GM12892 (cell line): ENCODE measurements around the gene AGRN.

Source experiments
- DNase-seq: peaks from one replicate; pipeline ENCODE4 v3.0.0; 2011; ENCODE audit not compliant: insufficient read length
- FAIRE-seq: peaks from 2 replicates; lab custom pipeline; 2011; peaks lifted over from hg19 to GRCh38; lab: Jason Lieb, UNC
- POLR2A ChIP-seq: IDR thresholded peaks from 2 replicates; pipeline ENCODE4 v1.6.1; 2011; ENCODE audit warnings: low read depth, low read length, control low read depth
- POLR2AphosphoS5 ChIP-seq: IDR thresholded peaks from 2 replicates; pipeline ENCODE4 v1.6.1; 2011; ENCODE audit warnings: low read depth, low read length, control low read depth
- TAF1 ChIP-seq: IDR thresholded peaks from 2 replicates; pipeline ENCODE4 v1.6.1; 2011; ENCODE audit warnings: low read depth, mild to moderate bottlenecking, control low read depth, low read length, borderline replicate concordance

AGRN gene

DNA sequence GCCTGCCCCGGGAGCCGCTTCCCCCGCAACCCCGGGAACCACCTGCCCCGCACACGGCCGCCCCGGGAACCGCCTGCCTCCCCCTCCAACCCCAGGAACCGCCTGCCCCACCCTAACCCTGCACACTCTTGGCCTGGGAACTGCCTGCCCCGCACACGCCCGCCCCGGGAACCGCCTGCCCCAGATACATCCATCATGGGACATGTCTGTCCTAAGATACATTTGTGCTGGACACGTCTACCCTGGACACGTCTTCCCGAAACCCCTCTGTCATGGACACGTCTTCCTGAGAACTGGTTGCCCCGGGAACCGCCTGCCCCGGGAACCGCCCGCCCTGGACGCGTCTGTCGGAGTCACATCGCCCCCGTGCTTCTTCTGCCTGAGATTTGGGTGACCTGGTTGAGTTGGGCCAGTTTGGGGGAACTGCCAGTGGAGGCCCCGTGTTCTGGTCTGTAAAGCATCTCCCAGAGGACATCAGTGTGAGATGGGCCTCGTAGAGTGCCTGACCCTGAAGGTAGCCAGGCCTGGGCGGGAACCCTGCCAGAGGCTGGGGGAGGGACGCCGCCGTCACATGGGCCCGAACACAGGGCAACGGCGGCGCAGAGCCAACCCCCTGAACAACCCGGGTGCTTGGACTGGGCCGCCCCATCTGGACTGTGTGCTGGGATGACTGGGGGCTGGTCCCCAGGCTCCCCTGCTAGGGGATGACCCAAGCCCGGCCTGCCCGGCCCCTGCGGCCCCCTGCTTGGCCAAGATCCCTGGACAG is 41.7 kb upstream of the AGRN start:
- DNase-seq, result no peak
- no peak for FAIRE-seq
- TF ChIP-seq POLR2A (no peak), POLR2AphosphoS5 (no peak), TAF1 (no peak)

GRCh38 chr1:978835-979743 is 40.8 kb upstream of the AGRN start:
- DNase-seq, result no peak
- no peak for TF ChIP-seq POLR2A
- TF ChIP-seq POLR2AphosphoS5, result no peak
- TF ChIP-seq TAF1, result no peak
- FAIRE-seq, result no peak

DNA sequence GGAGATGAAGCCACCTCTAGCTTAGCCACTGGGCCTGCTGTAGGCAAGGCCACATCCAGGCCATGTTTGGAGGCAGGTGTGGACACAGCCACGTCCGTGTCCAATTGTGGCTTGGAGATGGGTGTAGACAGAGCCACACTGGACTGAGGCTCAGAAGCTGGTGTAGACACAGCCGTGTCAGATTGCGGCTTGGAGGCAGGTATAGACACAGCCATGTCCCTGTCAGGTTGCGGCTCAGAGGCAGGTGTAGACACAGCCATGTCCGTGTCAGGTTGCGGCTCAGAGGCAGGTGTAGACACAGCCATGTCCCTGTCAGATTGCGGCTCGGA is 40.2 kb upstream of the AGRN start:
- DNase-seq (no peak), FAIRE-seq (no peak)
- no peak for TF ChIP-seq POLR2AphosphoS5
- no peak for TF ChIP-seq TAF1
- no peak for TF ChIP-seq POLR2A

DNA sequence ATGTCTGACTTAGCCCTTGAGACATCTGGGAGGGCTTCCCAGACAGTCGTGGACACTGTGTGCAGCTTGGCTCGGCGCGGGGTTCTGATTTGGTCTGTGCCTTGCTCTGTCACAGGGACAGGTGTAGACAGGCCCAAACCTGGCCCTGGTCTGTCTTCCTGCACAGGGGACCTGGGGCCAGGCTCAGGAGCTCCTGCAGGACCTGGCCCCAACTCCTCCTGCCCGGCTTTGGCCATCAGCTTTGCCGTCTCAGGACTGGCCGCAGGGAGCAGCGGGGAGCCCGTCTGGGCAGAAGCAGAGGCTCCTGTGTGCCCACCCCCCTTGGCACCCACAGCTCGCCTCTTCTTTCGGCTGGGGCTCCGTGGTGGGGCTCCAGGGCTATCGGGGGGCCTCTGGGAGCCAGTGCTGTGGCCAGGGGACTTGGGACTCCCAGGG is 39.8 kb upstream of the AGRN start:
- no peak for TF ChIP-seq TAF1
- TF ChIP-seq POLR2A, result no peak
- TF ChIP-seq POLR2AphosphoS5, result no peak
- FAIRE-seq, result no peak
- DNase-seq, result no peak

DNA sequence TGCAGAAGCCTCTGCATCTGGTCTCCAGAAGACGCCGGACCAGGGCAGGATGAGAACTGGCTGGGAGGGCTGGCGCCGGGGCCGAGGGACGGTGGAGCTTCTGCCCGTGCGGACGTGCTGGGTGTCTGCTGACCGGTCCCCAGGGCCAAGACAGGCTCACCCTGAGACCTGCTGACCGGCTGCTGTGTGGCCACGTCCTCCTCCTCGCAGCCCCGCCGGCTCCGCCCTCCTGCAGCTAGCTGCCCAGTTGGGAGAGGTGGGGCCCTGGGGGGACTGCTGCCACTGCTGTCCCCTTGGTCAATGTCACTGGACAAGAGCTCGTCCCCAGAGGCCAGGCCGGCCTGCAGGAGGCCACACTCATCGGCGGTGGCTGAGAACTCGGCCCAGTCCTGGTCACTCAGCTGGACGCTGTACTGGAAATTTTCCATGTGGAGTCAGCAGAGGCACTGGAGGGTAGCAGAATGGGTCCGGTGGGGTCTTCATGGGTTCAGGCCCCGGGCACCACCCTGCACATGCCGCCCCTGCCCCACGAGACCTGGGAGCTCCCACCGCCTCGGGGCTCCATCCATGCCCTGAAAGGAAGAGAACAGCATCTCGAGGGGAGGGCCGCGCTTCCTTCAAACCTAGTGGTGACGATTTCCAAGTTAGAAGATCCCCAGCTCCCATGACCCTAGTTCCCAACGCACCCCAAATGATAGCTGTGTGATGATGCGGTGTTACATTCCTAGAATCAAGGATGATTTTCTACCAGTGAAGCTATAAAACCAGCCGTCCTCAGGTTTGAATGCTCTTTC is 39.1 kb upstream of the AGRN start:
- FAIRE-seq (no peak), DNase-seq (no peak)
- TF ChIP-seq POLR2A (no peak), POLR2AphosphoS5 (no peak), TAF1 (no peak)

GRCh38 chr1:981491-981954 is 38.4 kb upstream of the AGRN start:
- FAIRE-seq, result no peak
- no peak for TF ChIP-seq POLR2A
- no peak for TF ChIP-seq POLR2AphosphoS5
- TF ChIP-seq TAF1, result no peak
- DNase-seq, result no peak

GRCh38 chr1:981955-982558 is 37.9 kb upstream of the AGRN start, which contains the start of gene PERM1:
TSS of gene PERM1 (minus strand) at chr1:982093. CDS start at chr1:981029, 1,064 bp downstream.
- TF ChIP-seq TAF1 (no peak), POLR2AphosphoS5 (no peak)
- DNase-seq (no peak), FAIRE-seq (no peak)

GRCh38 chr1:982765-983436 is 37.0 kb upstream of the AGRN start:
- FAIRE-seq (no peak), DNase-seq (no peak)
- no peak for TF ChIP-seq TAF1
- TF ChIP-seq POLR2A, result no peak
- TF ChIP-seq POLR2AphosphoS5, result no peak

- FAIRE-seq (peak; percentile 78), DNase-seq (peak; percentile 90)
- TF ChIP-seq POLR2A (no peak), POLR2AphosphoS5 (no peak)
These were observed 36.0 kb upstream of the AGRN start for GRCh38 chr1:983798-984475.

GRCh38 chr1:984476-984814 is 35.5 kb upstream of the AGRN start:
- DNase-seq (no peak), FAIRE-seq (no peak)
- TF ChIP-seq POLR2A, result no peak
- no peak for TF ChIP-seq POLR2AphosphoS5
- no peak for TF ChIP-seq TAF1
